ENCODE results near the gene PRR30. TPM values are rescaled to one million over a fixed set of nuclear protein-coding genes. Genes with fewer than 3 reads are reported as not detected.

The PRR30 gene
- total RNA-seq, 1 donor from 2014 or later, result not detected

GRCh38 chr2:27091746-27092695 lies 47.2 kb downstream of the PRR30 start:
- no peak for TF ChIP-seq CTCF (conservative IDR thresholded peaks at IDR 0.05; ENCODE audit: low read depth, low read length)
- no peak overlapping the region for H3K4me3 ChIP-seq (ENCODE audit: low read depth, low read length)
- DNase-seq (ENCODE audit: low read depth), result no peak

DNA sequence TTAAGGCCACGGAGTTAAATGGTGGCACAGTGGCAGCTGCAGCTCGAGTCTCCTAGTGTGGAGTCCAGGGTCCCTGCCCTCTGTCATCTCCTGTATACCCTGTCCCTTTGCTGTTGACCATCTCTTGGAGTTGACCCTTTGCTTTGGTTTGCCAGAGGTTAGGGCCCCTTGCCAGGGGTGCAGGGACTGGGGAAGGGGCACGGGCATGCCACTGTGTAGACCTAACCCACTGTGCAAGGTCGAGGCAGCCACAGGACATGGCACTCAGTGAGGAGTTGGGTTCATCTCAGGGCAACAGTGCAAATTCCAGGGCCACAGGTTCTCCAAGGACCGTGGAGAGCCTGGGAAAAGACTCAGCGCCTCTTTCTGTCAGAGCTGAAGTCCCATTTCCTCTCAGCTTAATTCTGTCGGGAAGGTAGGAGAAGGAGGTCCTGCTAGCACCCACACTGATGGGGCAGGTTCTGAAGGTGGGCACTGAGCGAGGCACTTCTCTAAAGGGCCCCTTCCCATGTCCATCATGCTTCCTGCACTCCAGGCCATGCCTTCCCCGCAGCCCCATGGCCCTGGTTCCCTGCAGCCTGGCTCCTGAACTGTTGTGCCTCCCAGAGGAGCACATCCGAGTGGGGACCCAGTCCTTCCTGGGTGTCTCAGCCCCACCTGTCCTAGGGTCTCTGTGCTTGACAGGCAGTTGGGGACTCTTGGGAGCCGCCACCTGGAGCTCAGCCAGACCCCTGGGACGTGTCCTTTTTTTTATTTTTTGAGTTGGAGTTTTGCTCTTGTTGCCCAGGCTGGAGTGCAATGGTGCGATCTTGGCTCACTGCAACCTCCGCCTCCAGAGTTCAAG lies 49.9 kb downstream of the PRR30 start:
- no peak for TF ChIP-seq CTCF (conservative IDR thresholded peaks at IDR 0.05; ENCODE audit: low read depth, low read length)
- no peak for DNase-seq (ENCODE audit: low read depth)
- no peak overlapping the region for H3K4me3 ChIP-seq (ENCODE audit: low read depth, low read length)

DNA sequence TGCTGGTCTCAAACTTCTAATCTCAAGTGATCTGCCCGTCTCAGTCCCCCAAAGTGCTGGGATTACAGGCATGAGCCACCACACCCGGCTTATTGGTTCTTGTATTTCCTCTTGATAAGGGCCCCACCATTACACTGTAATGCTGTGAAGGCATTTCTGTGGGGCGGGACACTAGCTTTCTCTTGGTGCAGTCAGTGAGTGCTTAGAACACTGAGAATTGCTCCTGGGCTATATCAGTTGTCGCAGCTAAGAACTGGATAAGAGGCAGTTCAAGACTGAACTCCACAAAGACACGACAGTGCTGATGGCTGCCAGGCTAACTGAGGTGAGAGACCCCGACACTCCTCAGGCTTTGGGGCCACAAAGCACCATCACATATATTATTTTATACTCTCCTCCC lies 50.6 kb downstream of the PRR30 start:
- no peak for TF ChIP-seq CTCF (conservative IDR thresholded peaks at IDR 0.05; ENCODE audit: low read depth, low read length)
- DNase-seq (ENCODE audit: low read depth), result no peak
- no peak overlapping the region for H3K4me3 ChIP-seq (ENCODE audit: low read depth, low read length)

DNA sequence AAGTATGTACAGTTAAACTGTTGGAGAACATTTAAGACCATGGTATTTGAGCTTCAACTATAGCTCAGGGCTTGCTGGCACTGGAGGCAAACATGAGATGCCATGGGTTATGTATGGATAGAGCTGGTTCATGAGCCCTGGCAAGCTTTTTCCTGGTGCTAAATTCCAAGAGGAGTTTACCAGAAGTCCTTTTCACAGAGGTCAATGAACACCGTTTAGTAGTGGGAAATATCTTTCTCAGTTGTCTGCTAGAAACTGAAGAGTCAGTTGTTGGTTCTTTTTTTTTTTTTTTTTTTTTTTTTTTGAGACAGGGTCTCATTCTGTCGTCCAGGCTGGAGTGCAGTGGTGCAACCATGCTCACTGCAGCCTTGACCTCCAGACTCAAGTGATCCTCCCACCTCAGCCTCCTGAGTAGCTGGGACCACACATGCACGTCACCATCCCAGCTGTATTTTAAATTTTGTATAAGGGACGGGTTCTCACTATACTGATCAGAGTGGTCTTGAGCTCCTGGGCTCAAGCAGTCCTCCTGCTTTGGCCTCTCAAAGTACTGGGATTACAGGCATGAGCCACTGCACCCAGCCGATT lies 51.3 kb downstream of the PRR30 start:
- TF ChIP-seq CTCF (conservative IDR thresholded peaks at IDR 0.05; ENCODE audit: low read depth, low read length), result no peak
- DNase-seq (ENCODE audit: low read depth), result no peak
- H3K4me3 ChIP-seq (ENCODE audit: low read depth, low read length), result peak overlapping the region; percentile 57

Other genes starting within 250 kb of the PRR30 start
- gene MAPRE3, start 168.8 kb downstream of the PRR30 start, total RNA-seq, result 0.72 and 1.6 TPM in 2 replicates
- 11.2 and 20.1 TPM in 2 replicates for gene TMEM214, start 106.4 kb downstream of the PRR30 start, total RNA-seq
- gene AGBL5, start 87.7 kb downstream of the PRR30 start, total RNA-seq, result 17.0 and 21.8 TPM in 2 replicates
- gene OST4, start 67.8 kb downstream of the PRR30 start, total RNA-seq, result 283 and 454 TPM in 2 replicates
- gene EMILIN1, start 60.8 kb downstream of the PRR30 start, total RNA-seq, result 0.80 and 2.1 TPM in 2 replicates
- gene KHK, start 52.6 kb downstream of the PRR30 start, total RNA-seq, result 5.5 and 6.1 TPM in 2 replicates
- 1.0 and 2.3 TPM in 2 replicates for gene CGREF1, start 20.3 kb downstream of the PRR30 start, total RNA-seq
- not detected in 2 replicates for gene ABHD1, start 15.6 kb downstream of the PRR30 start, total RNA-seq
- 53.3 and 77.1 TPM in 2 replicates for gene PREB, start 4.8 kb downstream of the PRR30 start, total RNA-seq
- not detected in 2 replicates for gene TCF23, start 9.6 kb upstream of the PRR30 start, total RNA-seq
- 90.3 and 143 TPM in 2 replicates for gene ATRAID, start 72.6 kb upstream of the PRR30 start, total RNA-seq
- gene SLC5A6, start 72.9 kb upstream of the PRR30 start, total RNA-seq, result 51.5 and 90.9 TPM in 2 replicates
- 62.8 and 65.8 TPM in 2 replicates for gene CAD, start 78.0 kb upstream of the PRR30 start, total RNA-seq
- gene SLC30A3, start 123.6 kb upstream of the PRR30 start, total RNA-seq, result 0.29 TPM in 1 of 2 replicates, not detected in the other
- gene DNAJC5G, start 136.0 kb upstream of the PRR30 start, total RNA-seq, result not detected in 2 replicates
- gene TRIM54, start 143.0 kb upstream of the PRR30 start, total RNA-seq, result 1.5 TPM in 1 of 2 replicates, not detected in the other
- gene UCN, start 169.0 kb upstream of the PRR30 start, total RNA-seq, result not detected in 2 replicates
- gene MPV17, start 183.7 kb upstream of the PRR30 start, total RNA-seq, result 71.3 and 76.5 TPM in 2 replicates
- gene GTF3C2, start 217.4 kb upstream of the PRR30 start, total RNA-seq, result 37.4 and 61.7 TPM in 2 replicates
- 35.5 and 43.3 TPM in 2 replicates for gene EIF2B4, start 230.9 kb upstream of the PRR30 start, total RNA-seq
- gene SNX17, start 231.2 kb upstream of the PRR30 start, total RNA-seq, result 64.6 and 121 TPM in 2 replicates
- 5.6 and 9.5 TPM in 2 replicates for gene ZNF513, start 241.3 kb upstream of the PRR30 start, total RNA-seq